HG03521 (cell line): ENCODE data around the gene YEATS2.
"Not testable (repeated sequence)": the region's sequence is repeated elsewhere in the genome, so short reads cannot be mapped to it uniquely, and the experiment has no call there.

Experiments used
- ATAC-seq: cut with Tn5 transposase; IDR thresholded peaks from one replicate; pipeline ENCODE4 v1.9.1; 2021; ENCODE audit warnings: mild to moderate bottlenecking, moderate library complexity; ENCODE audit not compliant: unreplicated experiment

YEATS2 gene

DNA sequence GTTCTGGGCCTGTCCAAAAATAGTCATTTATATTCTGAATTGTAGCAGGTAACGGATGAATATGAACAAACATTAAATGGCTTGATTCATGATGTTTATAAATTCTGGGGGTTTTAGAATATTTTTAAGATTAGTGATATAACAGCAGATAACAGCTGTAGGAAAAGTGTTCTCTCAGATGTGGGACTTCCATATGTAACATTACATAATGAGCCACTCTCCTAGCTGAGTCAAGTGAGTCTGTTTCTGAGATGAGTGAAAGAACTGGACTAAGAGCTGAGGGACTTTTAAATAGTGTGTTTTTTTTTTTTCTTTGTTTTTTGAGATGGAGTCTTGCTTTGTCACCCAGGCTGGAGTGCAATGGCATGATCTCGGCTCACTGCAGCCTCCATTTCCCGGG is 13.9 kb downstream of the YEATS2 start:
- ATAC-seq: no peak

DNA sequence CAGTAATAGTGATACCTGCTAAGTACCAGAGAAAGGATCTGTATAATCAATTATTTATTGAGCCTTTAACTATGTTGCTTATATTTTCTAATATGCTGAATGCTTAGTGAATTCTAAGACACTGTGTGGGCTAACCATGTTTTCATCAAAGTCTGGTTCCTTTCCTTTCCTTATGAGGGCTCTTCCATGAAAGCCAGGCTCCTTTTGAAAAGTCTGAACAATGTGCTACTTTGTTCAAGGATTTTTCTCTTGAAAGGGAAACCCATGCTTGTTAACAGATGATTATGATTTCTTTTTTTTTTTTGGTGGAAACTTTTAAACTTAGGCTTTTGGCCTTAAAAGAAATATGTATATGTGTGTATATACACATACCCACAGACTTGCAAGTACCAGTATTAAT is 17.0 kb downstream of the YEATS2 start:
- no peak for ATAC-seq

GRCh38 chr3:183718012-183718411 is 20.4 kb downstream of the YEATS2 start:
- no peak for ATAC-seq

DNA sequence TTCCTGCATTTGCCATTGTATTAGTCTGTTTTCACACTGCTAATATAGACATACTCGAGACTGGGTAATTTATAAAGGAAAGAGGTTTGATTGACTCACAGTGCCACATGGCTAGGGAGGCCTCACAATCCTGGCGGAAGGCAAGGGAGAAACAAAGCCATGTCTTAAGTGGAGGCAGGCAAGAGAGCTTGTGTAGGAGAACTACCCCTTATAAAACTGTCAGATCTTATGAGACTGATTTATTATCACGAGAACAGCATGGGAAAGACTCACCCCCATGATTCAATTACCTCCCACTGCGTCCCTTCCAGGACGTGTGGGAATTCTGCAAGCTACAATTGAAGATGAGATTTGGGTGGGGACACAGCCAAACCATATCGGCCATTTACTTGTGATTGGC is 27.8 kb downstream of the YEATS2 start:
- no peak for ATAC-seq

- no peak for ATAC-seq
These were observed 30.6 kb downstream of the YEATS2 start for GRCh38 chr3:183728204-183728603.

GRCh38 chr3:183730361-183730760 is 32.8 kb downstream of the YEATS2 start:
- no peak for ATAC-seq

DNA sequence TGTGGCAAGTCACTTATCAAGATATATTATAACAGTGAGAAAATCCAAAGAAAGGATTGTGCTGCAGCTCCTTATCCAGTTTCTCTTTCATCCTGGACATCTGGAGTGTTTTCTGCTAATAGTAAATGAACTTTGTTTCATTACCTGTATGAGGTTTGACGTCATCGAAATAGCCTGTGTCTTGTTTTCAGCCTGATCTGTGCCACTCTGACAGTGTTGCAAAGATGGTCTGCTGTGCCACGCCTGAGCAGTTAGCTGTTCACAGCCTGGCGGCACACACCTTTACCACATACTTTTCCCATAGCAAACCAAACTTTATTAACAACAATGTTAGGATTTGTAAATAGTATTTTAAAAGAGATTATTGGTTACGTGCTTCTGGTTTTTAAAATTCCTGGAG is 34.0 kb downstream of the YEATS2 start:
- ATAC-seq: no peak

GRCh38 chr3:183733553-183733952 is 36.0 kb downstream of the YEATS2 start:
- ATAC-seq: no peak

GRCh38 chr3:183734750-183735494 is 37.3 kb downstream of the YEATS2 start:
- ATAC-seq: no peak

DNA sequence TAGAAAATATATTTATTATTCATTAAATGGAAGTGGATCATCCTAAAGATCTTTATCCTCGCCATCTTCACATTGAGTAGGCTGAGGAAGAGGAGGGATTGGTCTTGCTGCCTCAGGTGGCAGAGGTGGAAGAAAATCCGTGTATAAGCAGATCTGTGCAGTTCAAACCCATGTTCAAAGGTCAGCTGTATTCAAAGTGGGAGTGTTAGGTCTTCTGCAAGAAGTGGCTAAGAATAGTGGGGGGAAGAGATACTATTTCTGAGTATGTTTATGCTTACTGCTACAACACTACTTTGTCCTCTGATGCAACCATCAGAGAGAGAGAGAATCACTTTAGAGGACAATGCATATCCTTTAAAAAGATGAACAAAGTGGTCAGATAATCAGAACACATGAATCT is 39.5 kb downstream of the YEATS2 start:
- ATAC-seq: no peak

- not testable (repeated sequence) for ATAC-seq
These were observed 42.6 kb downstream of the YEATS2 start for GRCh38 chr3:183740154-183740553.

- ATAC-seq: no peak
These were observed 45.6 kb downstream of the YEATS2 start for GRCh38 chr3:183743231-183743630.

GRCh38 chr3:183745300-183746098 is 47.9 kb downstream of the YEATS2 start:
- no peak for ATAC-seq

DNA sequence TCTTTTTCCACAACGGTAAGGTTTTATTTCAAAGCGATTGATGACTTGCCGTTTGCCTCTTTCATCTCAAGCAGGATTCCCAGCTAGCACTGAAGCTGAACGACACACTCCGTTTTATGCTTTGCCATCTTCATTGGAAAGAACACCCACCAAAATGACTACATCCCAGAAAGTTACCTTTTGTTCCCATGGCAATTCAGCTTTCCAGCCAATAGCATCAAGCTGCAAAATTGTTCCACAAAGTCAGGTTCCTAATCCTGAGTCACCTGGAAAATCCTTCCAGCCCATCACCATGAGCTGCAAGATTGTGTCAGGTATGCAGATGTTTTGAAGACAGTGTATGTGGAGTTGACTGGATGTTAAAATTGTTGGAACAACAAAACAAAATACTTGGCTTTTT is 56.5 kb downstream of the YEATS2 start:
- ATAC-seq: no peak

DNA sequence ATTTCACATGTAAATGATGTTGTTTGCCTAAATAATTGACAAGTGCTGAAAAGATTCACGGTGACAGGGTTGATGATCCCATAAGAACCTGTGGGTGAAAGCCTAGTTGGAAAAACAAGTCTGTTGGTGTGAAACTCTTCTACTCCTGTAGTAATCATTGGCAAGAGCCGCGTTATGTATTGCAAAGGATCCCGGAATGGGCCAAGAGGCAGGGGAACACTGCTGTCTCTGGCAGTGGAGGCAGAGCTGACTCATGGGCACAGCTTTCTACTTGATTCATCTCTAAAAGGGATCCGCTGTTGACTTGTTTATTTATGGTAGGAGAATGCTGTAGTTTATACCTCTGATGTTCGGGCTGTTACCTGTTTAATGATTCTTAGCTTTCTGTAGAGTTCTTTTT is 64.7 kb downstream of the YEATS2 start:
- ATAC-seq: no peak

- no peak for ATAC-seq
These were observed 67.5 kb downstream of the YEATS2 start for GRCh38 chr3:183764847-183765731.

DNA sequence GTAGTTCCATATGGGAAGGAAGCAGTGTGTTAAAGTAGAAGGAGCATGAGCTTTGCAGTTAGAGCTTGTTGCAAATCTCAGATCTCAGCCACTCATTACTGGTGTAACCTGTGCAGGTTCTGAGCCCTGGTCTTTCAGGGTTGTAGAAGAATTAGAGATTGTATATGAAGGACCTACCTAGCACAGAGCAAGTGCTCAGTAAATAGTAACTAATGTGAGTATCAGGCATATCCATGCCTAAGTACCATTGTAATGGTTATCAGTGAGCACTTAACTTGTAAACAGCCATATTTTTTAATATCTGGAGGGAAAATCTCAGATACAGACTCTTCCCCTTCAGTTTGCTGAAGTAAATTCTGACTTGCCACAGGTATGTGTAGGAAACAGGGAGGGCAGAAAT is 68.5 kb downstream of the YEATS2 start:
- no peak for ATAC-seq

GRCh38 chr3:183766745-183767606 is 69.4 kb downstream of the YEATS2 start:
- no peak for ATAC-seq

DNA sequence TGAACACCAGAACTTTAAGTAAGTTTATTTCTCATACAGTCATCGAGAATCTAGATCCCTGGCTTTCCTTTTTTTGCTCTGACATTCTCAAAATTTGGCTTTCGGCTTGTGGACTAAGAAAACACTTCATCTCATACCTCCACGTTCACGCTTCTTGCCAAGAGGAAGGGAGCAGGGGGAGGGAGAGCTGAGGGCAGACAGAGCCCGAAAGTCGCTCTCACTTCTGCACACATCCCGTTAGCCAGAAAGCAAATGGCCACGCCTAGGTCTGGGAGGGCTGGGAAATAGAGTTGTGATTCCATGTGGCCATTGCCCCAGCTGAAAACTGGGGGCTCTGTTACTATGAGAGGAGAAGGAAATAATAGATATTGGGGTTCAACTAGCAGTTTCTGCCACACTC is 70.5 kb downstream of the YEATS2 start:
- no peak for ATAC-seq

DNA sequence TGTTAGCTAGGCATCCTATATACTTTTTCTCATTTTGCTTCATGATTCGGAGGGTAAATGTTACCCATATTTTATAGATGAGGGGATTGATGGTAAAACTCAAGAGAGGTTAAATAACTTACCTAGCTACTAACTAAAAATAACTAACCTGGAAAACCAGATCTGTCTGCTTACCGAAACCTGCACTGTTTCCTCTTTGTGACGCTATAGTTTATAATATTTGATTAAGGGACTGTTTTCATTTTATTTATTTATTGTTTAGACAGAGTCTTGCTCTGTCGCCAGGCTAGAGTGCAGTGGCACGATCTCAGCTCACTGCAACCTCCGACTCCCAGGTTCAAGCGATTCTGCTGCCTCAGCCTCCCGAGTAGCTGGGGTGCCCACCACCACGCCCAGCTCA is 71.9 kb downstream of the YEATS2 start:
- no peak for ATAC-seq
